HUES64 (cell line): ENCODE results near the gene USP31.
"Not testable (repeated sequence)": the region's sequence is repeated elsewhere in the genome, so short reads cannot be mapped to it uniquely, and the experiment has no call there.

Source experiments
- H3K27ac ChIP-seq: 2 replicates; pipeline ENCODE4 v1.7.0; 2013; ENCODE audit warnings: low read depth, low read length, inconsistent platforms
- H3K27me3 ChIP-seq: 2 replicates; pipeline ENCODE4 v1.6.1; 2013; ENCODE audit warnings: mild to moderate bottlenecking, low read length; ENCODE audit not compliant: insufficient read depth
- H3K36me3 ChIP-seq: 2 replicates; pipeline ENCODE4 v1.6.1; 2013; ENCODE audit warnings: mild to moderate bottlenecking, low read length; ENCODE audit not compliant: insufficient read depth
- H3K4me1 ChIP-seq: 2 replicates; pipeline ENCODE4 v1.6.1; 2013; ENCODE audit warnings: mild to moderate bottlenecking, low read length, moderate library complexity; ENCODE audit not compliant: insufficient read depth
- H3K4me3 ChIP-seq: 2 replicates; pipeline ENCODE4 v1.5.1; 2013; ENCODE audit warnings: mild to moderate bottlenecking, low read length, moderate library complexity
- H3K9ac ChIP-seq: 2 replicates; pipeline ENCODE4 v1.6.1; 2013; ENCODE audit warnings: mild to moderate bottlenecking, low read depth, low read length
- H3K9me3 ChIP-seq: 2 replicates; pipeline ENCODE4 v1.6.1; 2013; ENCODE audit warnings: low read depth, low read length; ENCODE audit not compliant: insufficient read depth
- WGBS: fragments of 150-250, 120-280 bp; methylation state at CpG from one replicate; pipeline ENCODE4 v1.1.7; 2013; ENCODE audit warnings: missing lambda C conversion rate; 5-methylcytosine and 5-hydroxymethylcytosine counted together

The USP31 gene

GRCh38 chr16:23119570-23119969, 29.7 kb downstream of the USP31 start:
- H3K27me3 ChIP-seq = no peaks in the 10 kb centered on the region
- H3K4me3 ChIP-seq = no peak overlapping the region
- H3K9me3 ChIP-seq = no peaks in the 10 kb centered on the region
- H3K36me3 ChIP-seq = no peaks in the 10 kb centered on the region
- H3K4me1 ChIP-seq = peaks cover 23% of the 10 kb centered on the region
- no peak overlapping the region for H3K9ac ChIP-seq
- WGBS = 90% methylated on average over 2 of the region's 2 CpGs
- no peak overlapping the region for H3K27ac ChIP-seq

DNA sequence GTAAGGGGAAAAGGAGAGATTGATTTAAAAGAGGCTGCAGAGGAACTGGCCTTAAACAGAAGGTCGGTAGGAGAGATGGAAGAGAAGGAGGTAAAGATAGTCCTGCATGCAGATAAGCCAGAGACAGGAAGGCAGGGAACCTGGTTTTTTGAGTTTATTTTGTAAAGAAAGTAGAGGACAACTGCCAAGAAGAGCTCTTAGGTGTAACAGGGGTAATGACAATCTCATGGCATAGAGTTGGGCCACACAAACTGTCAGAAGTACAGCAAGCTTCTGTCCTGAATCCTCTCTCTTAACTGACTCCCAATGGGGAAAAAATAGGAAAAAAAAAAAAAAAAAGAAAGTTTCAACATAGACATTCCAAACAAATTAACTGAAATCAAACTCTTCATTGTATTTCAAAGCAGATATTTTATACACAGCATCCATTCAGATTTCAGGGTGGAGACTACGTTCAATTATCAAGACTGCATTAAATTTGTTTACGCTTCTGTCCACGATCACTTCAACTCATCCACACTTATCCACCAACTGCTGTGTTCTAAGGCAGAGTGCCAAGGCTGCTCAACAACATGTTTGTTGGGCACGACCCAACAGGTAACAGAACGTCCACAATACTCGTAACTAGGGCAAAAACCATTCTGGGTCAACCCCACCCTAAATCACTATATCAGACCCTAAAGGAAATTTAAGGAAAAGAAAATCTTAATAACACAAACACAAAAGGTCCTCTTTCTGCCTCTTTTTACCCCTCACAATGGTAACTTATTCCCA, 34.9 kb downstream of the USP31 start:
- Histone ChIP-seq H3K27me3 (no peaks in the 10 kb centered on the region), H3K36me3 (no peaks in the 10 kb centered on the region), H3K9me3 (no peaks in the 10 kb centered on the region), H3K27ac (no peak overlapping the region), H3K4me1 (peaks cover 7% of the 10 kb centered on the region), H3K4me3 (no peak overlapping the region), H3K9ac (no peak overlapping the region)
- 95% methylated on average over 7 of the region's 7 CpGs for WGBS

DNA sequence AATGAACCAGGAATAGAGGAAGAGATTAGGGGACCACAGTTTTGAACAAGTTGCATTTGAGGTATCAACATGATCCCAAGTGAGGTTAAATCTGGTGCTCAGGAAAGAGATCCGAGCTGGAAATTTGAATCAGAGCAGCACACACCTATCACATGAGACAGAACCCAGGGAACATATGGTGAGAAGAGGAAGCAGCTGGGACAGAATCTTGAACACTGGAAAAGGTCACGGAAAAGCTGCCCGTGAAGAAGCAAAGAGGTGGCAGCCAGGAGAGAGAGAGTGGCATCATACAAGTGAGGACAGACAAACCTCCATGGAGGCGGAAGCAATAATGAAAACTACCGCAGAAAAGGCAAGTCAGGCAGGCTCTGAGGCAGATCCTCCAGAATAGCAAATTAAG, 36.1 kb downstream of the USP31 start:
- WGBS = 88% methylated on average over 5 of the region's 5 CpGs
- Histone ChIP-seq H3K4me1 (peaks cover 7% of the 10 kb centered on the region), H3K27ac (no peak overlapping the region), H3K9ac (no peak overlapping the region), H3K9me3 (no peaks in the 10 kb centered on the region), H3K36me3 (no peaks in the 10 kb centered on the region), H3K27me3 (no peaks in the 10 kb centered on the region), H3K4me3 (no peak overlapping the region)

GRCh38 chr16:23110257-23110899, 38.9 kb downstream of the USP31 start:
- H3K27me3 ChIP-seq = no peaks in the 10 kb centered on the region
- peaks cover 19% of the 10 kb centered on the region for H3K36me3 ChIP-seq
- no peak overlapping the region for H3K9ac ChIP-seq
- H3K27ac ChIP-seq = no peak overlapping the region
- peaks cover 7% of the 10 kb centered on the region for H3K4me1 ChIP-seq
- H3K4me3 ChIP-seq = no peak overlapping the region
- 93% methylated on average over 5 of the region's 5 CpGs for WGBS
- no peaks in the 10 kb centered on the region for H3K9me3 ChIP-seq

DNA sequence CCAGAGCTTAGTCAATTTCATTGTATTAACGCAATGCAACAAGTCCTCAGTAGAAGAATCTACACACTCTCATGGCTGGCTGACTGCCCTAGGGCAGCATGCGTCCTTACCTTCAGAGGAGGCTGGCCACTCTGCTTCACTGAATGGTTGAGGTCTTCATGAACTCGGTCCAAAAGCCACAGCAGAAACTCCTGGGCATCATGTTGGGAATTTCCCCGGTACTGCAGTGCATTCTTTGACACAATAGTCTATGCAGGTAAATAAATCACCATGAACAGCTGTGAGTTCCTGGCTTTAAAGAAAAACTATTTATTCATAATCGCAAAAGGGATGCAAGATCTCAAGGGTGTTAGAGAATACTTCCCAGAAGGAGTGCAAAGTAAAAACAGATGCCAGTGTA, 41.3 kb downstream of the USP31 start:
- no peaks in the 10 kb centered on the region for H3K27me3 ChIP-seq
- no peak overlapping the region for H3K9ac ChIP-seq
- peaks cover 7% of the 10 kb centered on the region for H3K4me1 ChIP-seq
- no peaks in the 10 kb centered on the region for H3K9me3 ChIP-seq
- WGBS = 92% methylated on average over 5 of the region's 5 CpGs
- H3K4me3 ChIP-seq = no peak overlapping the region
- peaks cover 25% of the 10 kb centered on the region for H3K36me3 ChIP-seq
- H3K27ac ChIP-seq = no peak overlapping the region

GRCh38 chr16:23107117-23107516, 42.1 kb downstream of the USP31 start:
- no peak overlapping the region for H3K9ac ChIP-seq
- H3K27ac ChIP-seq = no peak overlapping the region
- WGBS = 95% methylated on average over 2 of the region's 2 CpGs
- H3K4me3 ChIP-seq = no peak overlapping the region
- H3K9me3 ChIP-seq = no peaks in the 10 kb centered on the region
- H3K27me3 ChIP-seq = no peaks in the 10 kb centered on the region
- peaks cover 7% of the 10 kb centered on the region for H3K4me1 ChIP-seq
- peaks cover 34% of the 10 kb centered on the region for H3K36me3 ChIP-seq

- Histone ChIP-seq H3K4me1 (no peaks in the 10 kb centered on the region), H3K36me3 (peaks cover 48% of the 10 kb centered on the region), H3K9ac (no peak overlapping the region), H3K27ac (no peak overlapping the region), H3K4me3 (no peak overlapping the region), H3K9me3 (no peaks in the 10 kb centered on the region), H3K27me3 (no peaks in the 10 kb centered on the region)
- WGBS = 97% methylated on average over 5 of the region's 5 CpGs
Measured at GRCh38 chr16:23105309-23105708, 43.9 kb downstream of the USP31 start.

DNA sequence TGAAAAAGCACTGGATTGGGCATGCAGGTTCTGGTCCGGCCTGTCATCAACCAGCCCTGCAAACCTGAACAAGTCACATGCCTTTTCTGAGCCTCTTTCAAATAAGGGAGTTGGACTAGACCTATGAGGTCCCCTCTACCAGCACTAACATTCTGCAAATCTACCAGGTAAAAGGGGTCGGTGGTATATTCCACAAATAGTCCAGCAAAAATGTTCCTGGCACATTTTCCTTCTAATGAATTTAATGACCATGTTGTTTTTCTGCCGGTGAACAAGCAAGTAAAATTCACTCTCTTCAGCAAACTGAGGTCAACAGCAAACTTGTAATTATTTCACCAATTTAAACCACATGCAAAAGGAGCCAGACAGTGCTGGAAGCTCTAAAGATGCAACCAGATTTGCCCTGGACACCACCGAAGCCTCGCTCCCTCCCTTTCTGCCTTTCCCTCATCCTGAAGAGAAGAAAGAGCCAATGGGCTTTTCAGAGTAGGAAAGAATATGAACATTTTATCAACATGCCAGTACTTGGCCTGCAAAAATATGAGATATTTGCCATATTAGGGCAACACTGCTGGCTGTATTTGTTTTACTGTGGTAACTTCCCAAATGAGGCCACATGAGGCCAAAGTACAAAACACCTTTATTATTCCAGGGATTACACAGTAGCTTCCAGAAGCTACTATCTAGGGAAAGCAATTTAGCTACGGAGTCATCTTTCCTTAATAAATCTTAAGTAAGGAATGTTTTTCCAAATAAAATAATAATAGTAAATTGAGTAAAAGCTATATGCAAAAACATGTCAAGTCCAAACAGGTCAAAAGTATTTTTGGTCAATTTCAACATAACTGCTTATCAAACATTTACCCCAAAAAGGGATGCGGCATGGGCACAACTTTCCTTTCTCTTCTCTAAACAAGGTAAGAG, 45.0 kb downstream of the USP31 start:
- 97% methylated on average over 6 of the region's 7 CpGs for WGBS
- Histone ChIP-seq H3K4me3 (no peak overlapping the region), H3K9me3 (no peaks in the 10 kb centered on the region), H3K36me3 (peaks cover 56% of the 10 kb centered on the region), H3K27ac (no peak overlapping the region), H3K4me1 (no peaks in the 10 kb centered on the region), H3K27me3 (no peaks in the 10 kb centered on the region), H3K9ac (no peak overlapping the region)

- Histone ChIP-seq H3K27ac (no peak overlapping the region), H3K4me3 (no peak overlapping the region), H3K36me3 (peaks cover 56% of the 10 kb centered on the region), H3K9ac (no peak overlapping the region), H3K9me3 (no peaks in the 10 kb centered on the region), H3K4me1 (no peaks in the 10 kb centered on the region), H3K27me3 (no peaks in the 10 kb centered on the region)
- WGBS = 98% methylated on average over 3 of the region's 3 CpGs
Measured at GRCh38 chr16:23103603-23104002, 45.6 kb downstream of the USP31 start.

GRCh38 chr16:23101012-23101550, 48.2 kb downstream of the USP31 start:
- Histone ChIP-seq H3K27ac (no peak overlapping the region), H3K9ac (no peak overlapping the region), H3K36me3 (peaks cover 44% of the 10 kb centered on the region), H3K4me3 (no peak overlapping the region), H3K27me3 (no peaks in the 10 kb centered on the region), H3K9me3 (no peaks in the 10 kb centered on the region), H3K4me1 (no peaks in the 10 kb centered on the region)
- 91% methylated on average over 5 of the region's 5 CpGs for WGBS

DNA sequence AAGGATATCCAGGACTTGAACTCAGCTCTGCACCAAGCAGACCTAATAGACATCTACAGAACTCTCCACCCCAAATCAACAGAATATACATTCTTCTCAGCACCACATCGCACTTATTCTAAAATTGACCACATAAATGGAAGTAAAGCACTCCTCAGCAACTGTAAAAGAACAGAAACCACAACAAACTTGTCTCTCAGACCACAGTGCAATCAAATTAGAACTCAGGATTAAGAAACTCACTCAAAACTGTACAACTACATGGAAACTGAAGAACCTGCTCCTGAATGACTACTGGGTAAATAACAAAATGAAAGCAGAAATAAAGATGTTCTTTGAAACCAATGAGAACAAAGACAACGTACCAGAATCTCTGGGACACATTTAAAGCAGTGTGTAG, 52.8 kb downstream of the USP31 start:
- H3K4me3 ChIP-seq, H3K4me1 ChIP-seq, H3K27me3 ChIP-seq, H3K9me3 ChIP-seq, H3K9ac ChIP-seq, H3K27ac ChIP-seq: not testable (repeated sequence)
- WGBS = 95% methylated on average over 2 of the region's 2 CpGs
- H3K36me3 ChIP-seq = peaks cover 26% of the 10 kb centered on the region
